Cardiac fibroblast (primary cell): ENCODE measurements around the gene SCRN1.
A peak's percentile ranks its signal among the peaks of the same experiment; 100 is the strongest.

Experiments
- DNase-seq, 2 donors: peaks; one replicate each; pipeline versions ENCODE4 v3.0.0 to v3.0.0-alpha.2; 2010; ENCODE audit warnings: low read depth in 2 of 2
- H3K4me3 ChIP-seq, 2 donors: replicated peaks in 1 of 2; 1 replicate in 1 of 2; 2 replicates in 1 of 2; pipeline ENCODE4 v1.5.1; 2011; ENCODE audit warnings: low read depth in 2 of 2, low read length in 2 of 2, mild to moderate bottlenecking in 2 of 2, moderate library complexity in 1 of 2
- CTCF ChIP-seq: IDR thresholded peaks from one replicate; pipeline ENCODE4 v1.5.1; 2011; ENCODE audit warnings: low read depth, mild to moderate bottlenecking, low read length, inconsistent platforms

Gene SCRN1

GRCh38 chr7:29882481-29882880 is 107.1 kb downstream of the SCRN1 start:
- no peak overlapping the region for H3K4me3 ChIP-seq
- no peak for TF ChIP-seq CTCF
- DNase-seq = no peak

DNA sequence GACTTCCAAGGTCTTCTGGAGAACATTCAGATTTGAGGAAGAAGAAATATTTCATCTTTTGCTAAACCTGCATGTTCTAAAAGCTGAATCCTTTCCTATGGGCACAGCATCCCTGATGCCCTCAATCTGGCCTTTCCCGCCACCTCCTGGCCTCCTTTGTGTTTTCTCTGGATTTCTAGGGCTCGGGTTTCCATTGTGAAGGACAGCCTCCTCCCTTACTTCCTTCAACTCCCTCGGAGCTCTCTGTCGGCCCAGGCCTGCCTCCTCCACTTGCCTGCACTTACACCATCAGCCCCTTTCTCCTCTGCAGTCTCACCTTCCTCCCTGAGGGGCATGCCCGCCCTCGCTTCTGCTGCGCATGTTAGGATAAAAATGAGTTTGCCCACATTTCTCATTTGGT is 107.9 kb downstream of the SCRN1 start:
- no peak overlapping the region for H3K4me3 ChIP-seq
- DNase-seq = no peak
- TF ChIP-seq CTCF = no peak

- peak; percentile 66 to 69 for DNase-seq
- no peak overlapping the region for H3K4me3 ChIP-seq
- no peak for TF ChIP-seq CTCF
Observed at GRCh38 chr7:29879609-29880008, 110.0 kb downstream of the SCRN1 start.

- TF ChIP-seq CTCF = peak; percentile 52
- H3K4me3 ChIP-seq = no peak overlapping the region
- peak; percentile 61 to 70 for DNase-seq
Observed at GRCh38 chr7:29878081-29878688, 111.4 kb downstream of the SCRN1 start.

GRCh38 chr7:29877196-29877595 is 112.4 kb downstream of the SCRN1 start:
- no peak for TF ChIP-seq CTCF
- DNase-seq = peak; percentile 5 to 33
- H3K4me3 ChIP-seq = no peak overlapping the region

DNA sequence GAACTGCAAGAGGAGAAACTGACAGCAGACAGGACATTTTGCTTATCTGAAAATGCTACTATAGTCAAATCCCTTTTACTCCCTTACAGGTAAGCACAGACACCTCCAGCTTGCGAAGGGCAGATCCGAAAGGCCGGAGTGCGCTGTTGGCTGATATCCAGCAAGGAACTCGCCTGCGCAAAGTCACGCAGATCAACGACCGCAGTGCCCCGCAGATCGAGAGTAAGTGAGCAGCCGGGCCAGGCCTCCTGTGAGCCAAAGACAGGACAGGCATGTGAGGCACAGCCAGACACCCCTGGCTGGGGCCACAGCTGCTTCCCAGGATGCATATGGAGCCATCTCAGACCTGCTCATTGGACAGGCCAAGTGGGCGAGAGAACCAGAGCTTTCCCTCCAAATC is 113.9 kb downstream of the SCRN1 start:
- DNase-seq = no peak
- no peak overlapping the region for H3K4me3 ChIP-seq
- no peak for TF ChIP-seq CTCF
